GM18519 (cell line): ENCODE data around the gene FGD3.

Experiments
- ATAC-seq: cut with Tn5 transposase; IDR thresholded peaks from one replicate; pipeline ENCODE4 v1.9.1; 2021; ENCODE audit warnings: mild to moderate bottlenecking, moderate library complexity; ENCODE audit not compliant: unreplicated experiment, low FRiP score

The FGD3 gene

GRCh38 chr9:93064392-93065134 lies 117.2 kb downstream of the FGD3 start:
- peak; percentile 90 for ATAC-seq

GRCh38 chr9:93065135-93065720 lies 117.9 kb downstream of the FGD3 start:
- no peak for ATAC-seq

- ATAC-seq: no peak
Observed at GRCh38 chr9:93066978-93067603, 119.8 kb downstream of the FGD3 start.

- no peak for ATAC-seq
Observed at GRCh38 chr9:93068956-93069355, 121.6 kb downstream of the FGD3 start.

GRCh38 chr9:93071464-93071863 lies 124.1 kb downstream of the FGD3 start:
- no peak for ATAC-seq

GRCh38 chr9:93072383-93072795 lies 125.1 kb downstream of the FGD3 start:
- no peak for ATAC-seq

GRCh38 chr9:93076101-93076791 lies 128.9 kb downstream of the FGD3 start:
- ATAC-seq: no peak

- no peak for ATAC-seq
Observed at GRCh38 chr9:93076792-93077128, 129.4 kb downstream of the FGD3 start.

GRCh38 chr9:93077367-93077766 lies 130.0 kb downstream of the FGD3 start:
- ATAC-seq: no peak

GRCh38 chr9:93077811-93078210 lies 130.5 kb downstream of the FGD3 start:
- no peak for ATAC-seq

- no peak for ATAC-seq
Observed at GRCh38 chr9:93079371-93079770, 132.0 kb downstream of the FGD3 start.

- no peak for ATAC-seq
Observed at GRCh38 chr9:93080406-93080805, 133.1 kb downstream of the FGD3 start.

- ATAC-seq: no peak
Observed at GRCh38 chr9:93081081-93081529, 133.8 kb downstream of the FGD3 start.

GRCh38 chr9:93081931-93082330 lies 134.6 kb downstream of the FGD3 start:
- no peak for ATAC-seq

GRCh38 chr9:93082841-93083411 lies 135.6 kb downstream of the FGD3 start:
- no peak for ATAC-seq

- no peak for ATAC-seq
Observed at GRCh38 chr9:93083592-93084470, 136.5 kb downstream of the FGD3 start.

GRCh38 chr9:93084471-93084881 lies 137.2 kb downstream of the FGD3 start:
- no peak for ATAC-seq

GRCh38 chr9:93085676-93086075 lies 138.4 kb downstream of the FGD3 start:
- ATAC-seq: no peak
